Neural cell (in vitro differentiated cells): ENCODE measurements around the gene DHRS4L2. TPM values are rescaled to one million over a fixed set of nuclear protein-coding genes. Genes with fewer than 3 reads are reported as not detected.

Experiments used
- H2AFZ ChIP-seq: fragments of 200-600, 300-800 bp; sonication (generic), shearing (Covaris generic); 2 replicates; pipeline ENCODE4 v1.6.0; 2014; ENCODE audit warnings: low read depth, mild to moderate bottlenecking, antibody characterized with exemption, low read length, moderate library complexity
- H3F3A ChIP-seq: fragments of 200-600 bp; shearing (Covaris generic); 2 replicates; pipeline ENCODE4 v1.6.1; 2016; ENCODE audit warnings: mild to moderate bottlenecking, moderate library complexity, mixed read lengths, antibody characterized with exemption, low read length; ENCODE audit not compliant: insufficient read depth, poor library complexity, severe bottlenecking
- H3K27ac ChIP-seq: fragments of 200-600, 300-800 bp; sonication (generic), shearing (Covaris generic); 2 replicates; pipeline ENCODE4 v1.5.1; 2014; ENCODE audit warnings: mild to moderate bottlenecking, low read length, moderate library complexity
- H3K27me3 ChIP-seq: fragments of 300-800, 200-600 bp; sonication (generic), shearing (Covaris generic); 2 replicates; pipeline ENCODE4 v1.6.0; 2014; ENCODE audit warnings: mild to moderate bottlenecking, low read depth, low read length, moderate library complexity; ENCODE audit not compliant: insufficient read depth
- H3K36me3 ChIP-seq: fragments of 300-800, 200-600 bp; sonication (generic), shearing (Covaris generic); 2 replicates; pipeline ENCODE4 v1.5.1; 2014; ENCODE audit warnings: mild to moderate bottlenecking, antibody characterized with exemption, low read length, moderate library complexity; ENCODE audit not compliant: insufficient read depth
- H3K4me2 ChIP-seq: fragments of 300-800, 200-600 bp; sonication (generic), shearing (Covaris generic); 2 replicates; pipeline ENCODE4 v1.6.0; 2014; ENCODE audit warnings: mild to moderate bottlenecking, low read length
- H3K4me3 ChIP-seq: fragments of 300-800, 200-600 bp; sonication (generic), shearing (Covaris generic); 2 replicates; pipeline ENCODE4 v1.5.1; 2014; ENCODE audit warnings: mild to moderate bottlenecking, low read length, moderate library complexity
- H3K79me2 ChIP-seq: fragments of 200-600 bp; shearing (Covaris generic); replicated peaks from 2 replicates; pipeline ENCODE4 v1.6.0; 2014; ENCODE audit warnings: mild to moderate bottlenecking, low read length, moderate library complexity; ENCODE audit not compliant: insufficient read depth
- H3K9ac ChIP-seq: fragments of 300-800, 200-600 bp; sonication (generic), shearing (Covaris generic); 2 replicates; pipeline ENCODE4 v1.6.1; 2016; ENCODE audit warnings: mild to moderate bottlenecking, low read length, mixed read lengths
- H3K9me2 ChIP-seq: fragments of 200-600 bp; shearing (Covaris generic); 2 replicates; pipeline ENCODE4 v1.6.1; 2016; ENCODE audit warnings: mild to moderate bottlenecking, low read length, mixed read lengths; ENCODE audit not compliant: insufficient read depth
- H3K9me3 ChIP-seq: fragments of 200-600, 300-800 bp; sonication (generic), shearing (Covaris generic); 2 replicates; pipeline ENCODE4 v1.6.1; 2016; ENCODE audit warnings: mild to moderate bottlenecking, mixed run types, low read length, moderate library complexity, mixed read lengths
- H4K20me1 ChIP-seq: fragments of 200-600 bp; shearing (Covaris generic); 2 replicates; pipeline ENCODE4 v1.6.1; 2016; ENCODE audit warnings: mild to moderate bottlenecking, mixed run types; ENCODE audit not compliant: insufficient read depth
- CTCF ChIP-seq: fragments of 450-650 bp; IDR thresholded peaks from 2 replicates; pipeline ENCODE4 v1.5.1; 2014; ENCODE audit warnings: antibody characterized with exemption, mild to moderate bottlenecking, moderate library complexity; ENCODE audit not compliant: poor library complexity, severe bottlenecking
- EP300 ChIP-seq: fragments of 450-650 bp; conservative IDR thresholded peaks from 2 replicates; pipeline ENCODE4 v1.6.1; 2014; ENCODE audit warnings: antibody characterized with exemption, mild to moderate bottlenecking, moderate library complexity; ENCODE audit not compliant: poor library complexity, severe bottlenecking
- EZH2 ChIP-seq: fragments of 200-600, 300-800 bp; shearing (Covaris generic), sonication (generic); IDR thresholded peaks from 2 replicates; pipeline ENCODE4 v1.6.1; 2014; ENCODE audit warnings: antibody characterized with exemption, low read length, borderline replicate concordance, mild to moderate bottlenecking; ENCODE audit not compliant: insufficient read depth, poor library complexity, severe bottlenecking
- MXI1 ChIP-seq: fragments of 450-650 bp; conservative IDR thresholded peaks from 2 replicates; pipeline ENCODE4 v1.6.1; 2014; ENCODE audit warnings: antibody characterized with exemption, mild to moderate bottlenecking; ENCODE audit not compliant: poor library complexity, severe bottlenecking
- POLR2AphosphoS5 ChIP-seq: IDR thresholded peaks from 2 replicates; pipeline ENCODE4 v1.6.1; 2012
- RAD21 ChIP-seq: fragments of 450-650 bp; conservative IDR thresholded peaks from 2 replicates; pipeline ENCODE4 v1.6.1; 2014; ENCODE audit warnings: antibody characterized with exemption, mild to moderate bottlenecking, moderate library complexity
- REST ChIP-seq: IDR thresholded peaks from 2 replicates; pipeline ENCODE4 v1.6.1; 2012; ENCODE audit warnings: borderline replicate concordance
- SMC3 ChIP-seq: fragments of 450-650 bp; conservative IDR thresholded peaks from 2 replicates; pipeline ENCODE4 v1.6.1; 2014; ENCODE audit warnings: antibody characterized with exemption, mild to moderate bottlenecking, moderate library complexity; ENCODE audit not compliant: poor library complexity
- TAF1 ChIP-seq: IDR thresholded peaks from 2 replicates; pipeline ENCODE4 v1.6.1; 2012; ENCODE audit warnings: low read depth
- polyA plus RNA-seq: library from polyadenylated mRNA; depleted of rRNA; stranded (reverse); fragments of >200 nt; gene quantifications from 2 replicates; pipeline ENCODE4 v1.2.3, GENCODE V29; 2014

DHRS4L2 gene
- polyA plus RNA-seq, 1 donor from 2014 or later: 3.0 TPM

DNA sequence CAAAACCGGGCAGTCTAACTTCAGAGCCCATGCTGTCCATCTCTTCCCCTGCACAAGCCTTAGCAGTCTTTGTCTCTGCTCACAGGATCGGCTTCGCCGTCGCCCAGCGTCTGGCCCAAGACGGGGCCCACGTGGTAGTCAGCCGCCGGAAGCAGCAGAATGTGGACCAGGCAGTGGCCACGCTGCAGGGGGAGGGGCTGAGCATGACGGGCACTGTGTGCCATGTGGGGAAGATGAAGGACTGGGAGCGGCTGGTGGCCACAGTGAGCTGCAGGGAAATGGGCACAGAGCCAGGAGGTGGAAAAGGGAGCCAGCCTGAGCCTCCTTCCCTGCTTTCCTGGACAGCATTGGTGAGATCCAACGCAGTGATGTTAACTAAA is 48.9 kb downstream of the DHRS4L2 start:
- no peaks in the 10 kb centered on the region for H3K9me3 ChIP-seq
- H3K27ac ChIP-seq: no peak overlapping the region
- no peak overlapping the region for H3K4me3 ChIP-seq
- no peak overlapping the region for H2AFZ ChIP-seq
- no peak overlapping the region for H3K4me2 ChIP-seq
- TF ChIP-seq RAD21 (no peak), POLR2AphosphoS5 (no peak), MXI1 (no peak), REST (no peak), CTCF (no peak), EZH2 (no peak)
- H3F3A ChIP-seq: no peaks in the 10 kb centered on the region
- no peaks in the 10 kb centered on the region for H4K20me1 ChIP-seq
- no peak overlapping the region for H3K9ac ChIP-seq
- H3K36me3 ChIP-seq: no peaks in the 10 kb centered on the region
- H3K79me2 ChIP-seq: no peaks in the 10 kb centered on the region
- no peaks in the 10 kb centered on the region for H3K27me3 ChIP-seq
- H3K9me2 ChIP-seq: no peaks in the 10 kb centered on the region

- H2AFZ ChIP-seq: no peak overlapping the region
- no peaks in the 10 kb centered on the region for H4K20me1 ChIP-seq
- H3K9ac ChIP-seq: no peak overlapping the region
- H3K9me3 ChIP-seq: no peaks in the 10 kb centered on the region
- no peaks in the 10 kb centered on the region for H3K27me3 ChIP-seq
- no peaks in the 10 kb centered on the region for H3K36me3 ChIP-seq
- H3K27ac ChIP-seq: no peak overlapping the region
- H3F3A ChIP-seq: no peaks in the 10 kb centered on the region
- no peaks in the 10 kb centered on the region for H3K9me2 ChIP-seq
- no peak overlapping the region for H3K4me2 ChIP-seq
- no peaks in the 10 kb centered on the region for H3K79me2 ChIP-seq
- H3K4me3 ChIP-seq: no peak overlapping the region
- TF ChIP-seq POLR2AphosphoS5 (no peak), MXI1 (no peak), SMC3 (no peak), EZH2 (no peak), RAD21 (no peak), REST (no peak), CTCF (no peak), EP300 (no peak), TAF1 (no peak)
Measured at GRCh38 chr14:24038686-24039085, 50.0 kb downstream of the DHRS4L2 start.
